GM13976 (cell line): ENCODE results near the gene GLI3.

Experiments
- DNase-seq: peaks from one replicate; pipeline ENCODE4 v3.0.0; 2012; ENCODE audit warnings: low spot score
- CTCF ChIP-seq: IDR thresholded peaks from 2 replicates; pipeline ENCODE4 v1.5.1; 2012; ENCODE audit warnings: borderline replicate concordance, mild to moderate bottlenecking; ENCODE audit not compliant: insufficient read depth; ENCODE audit errors: extremely low read depth, missing control alignments, control extremely low read depth
- in situ Hi-C: fragments of 300-500 bp; cut with MboI; formaldehyde crosslinking; loops from one replicate; pipeline ENCODE4 v1.12.0; 2022; ENCODE audit warnings: low sequenced_read_pairs, mixed read lengths, inconsistent platforms; ENCODE audit not compliant: unreplicated experiment

Gene GLI3

GRCh38 chr7:42108803-42109528 lies 128.0 kb downstream of the GLI3 start:
- no peak for DNase-seq
- TF ChIP-seq CTCF = no peak
- in situ Hi-C loops = no loop called here

- in situ Hi-C loops = no loop called here
- TF ChIP-seq CTCF = no peak
- DNase-seq = no peak
Observed at GRCh38 chr7:42107484-42108240, 129.3 kb downstream of the GLI3 start.

DNA sequence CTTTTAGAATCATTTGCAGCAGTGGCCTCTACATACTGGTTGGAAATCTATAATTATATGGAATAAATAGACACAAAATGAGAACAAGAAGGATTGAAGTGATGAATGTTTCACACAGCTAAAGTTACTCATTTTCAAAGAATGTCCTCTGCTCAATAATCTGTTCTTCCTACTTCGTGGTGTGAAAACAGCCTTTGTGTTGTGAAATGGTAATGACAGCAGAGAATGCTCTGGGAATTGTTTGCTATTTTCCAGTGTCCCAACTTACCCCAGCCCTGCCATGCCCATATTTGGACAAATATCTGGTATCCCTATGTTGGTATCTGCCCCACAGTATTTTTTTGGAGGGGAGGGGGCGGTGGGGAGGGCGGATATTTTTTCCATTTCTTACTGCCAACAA lies 130.4 kb downstream of the GLI3 start:
- no peak for TF ChIP-seq CTCF
- DNase-seq = no peak
- in situ Hi-C loops = no loop called here

GRCh38 chr7:42105554-42106358 lies 131.3 kb downstream of the GLI3 start:
- in situ Hi-C loops = no loop called here
- DNase-seq = no peak

DNA sequence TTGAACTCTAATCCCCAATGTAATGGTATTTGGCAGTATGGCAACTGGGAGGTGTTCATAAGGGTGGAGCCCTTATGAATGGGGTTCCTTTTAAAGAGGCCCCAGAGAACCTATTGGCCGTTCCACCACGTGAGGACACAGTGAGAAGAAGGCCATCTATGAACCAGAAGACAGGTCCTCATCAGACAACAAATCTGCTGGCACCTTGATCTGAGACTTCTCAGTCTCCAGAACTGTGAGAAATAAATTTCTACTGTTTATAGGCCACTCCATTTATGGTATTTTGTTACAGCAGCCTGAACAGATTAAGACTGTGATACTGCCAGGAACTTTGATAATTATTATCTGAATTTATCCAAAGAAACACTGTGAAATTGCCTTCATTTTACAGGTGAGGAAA lies 132.3 kb downstream of the GLI3 start:
- TF ChIP-seq CTCF = no peak
- DNase-seq = no peak
- in situ Hi-C loops = no loop called here

More at GRCh38 chr7:42105554-42106358, 131.3 kb downstream of the GLI3 start:
- no peak for TF ChIP-seq CTCF

DNA sequence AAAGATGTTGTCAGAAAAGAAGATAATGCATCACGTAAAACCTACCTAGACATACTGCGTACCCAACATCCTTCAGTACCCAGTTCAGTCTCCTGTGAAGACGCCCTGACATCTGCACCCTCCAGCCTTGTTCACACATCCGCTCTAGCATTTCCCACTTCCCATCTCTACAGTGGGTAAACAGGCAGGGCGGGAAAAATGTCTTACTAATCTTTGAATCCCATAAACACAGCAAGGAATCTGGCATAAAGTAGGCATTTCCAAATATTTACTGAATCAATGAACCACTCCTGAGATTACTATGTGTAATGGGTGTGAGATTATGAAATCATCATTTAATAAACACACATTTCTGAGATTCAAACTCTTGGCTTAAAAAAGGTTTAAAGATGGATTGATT lies 132.8 kb downstream of the GLI3 start:
- no peak for TF ChIP-seq CTCF
- in situ Hi-C loops = no loop called here
- DNase-seq = no peak
